ENCODE measurements around the gene TAMM41.

Gene TAMM41

GRCh38 chr3:11850003-11850402, 3.3 kb upstream of the TAMM41 start:
- Histone ChIP-seq H3K4me1 (0 out of 2 replicates have a peak, but pooled peaks cover 3% of the 10 kb centered on the region), H3K9me3 (no peaks in the 10 kb centered on the region), H3K4me3 (ENCODE audit: low read depth, low read length) (no peak overlapping the region), H3K27me3 (no peaks in the 10 kb centered on the region), H3K36me3 (no peaks in the 10 kb centered on the region)
- no peak for DNase-seq
- no peak for TF ChIP-seq CTCF (IDR thresholded peaks at IDR 0.05; ENCODE audit: low read depth, low read length)

GRCh38 chr3:11847607-11848006, 922 bp upstream of the TAMM41 start:
- Histone ChIP-seq H3K4me3 (ENCODE audit: low read depth, low read length) (no peak overlapping the region), H3K9me3 (no peaks in the 10 kb centered on the region), H3K27me3 (no peaks in the 10 kb centered on the region), H3K36me3 (no peaks in the 10 kb centered on the region), H3K4me1 (0 out of 2 replicates have a peak, but pooled peaks cover 3% of the 10 kb centered on the region)
- no peak for DNase-seq
- TF ChIP-seq CTCF (IDR thresholded peaks at IDR 0.05; ENCODE audit: low read depth, low read length): 0 out of 2 replicates have a peak, but pooled peaks have one; percentile 2

GRCh38 chr3:11845651-11846050, 1.0 kb downstream of the TAMM41 start:
- 0 out of 2 replicates have a peak, but pooled peaks cover 3% of the 10 kb centered on the region for H3K4me1 ChIP-seq
- DNase-seq: no peak
- no peak for TF ChIP-seq CTCF (IDR thresholded peaks at IDR 0.05; ENCODE audit: low read depth, low read length)
- peak overlapping the region; percentile 89 for H3K4me3 ChIP-seq (ENCODE audit: low read depth, low read length)
- H3K36me3 ChIP-seq: no peaks in the 10 kb centered on the region
- H3K9me3 ChIP-seq: no peaks in the 10 kb centered on the region
- H3K27me3 ChIP-seq: no peaks in the 10 kb centered on the region

GRCh38 chr3:11844891-11845290, 1.8 kb downstream of the TAMM41 start:
- Histone ChIP-seq H3K4me3 (ENCODE audit: low read depth, low read length) (no peak overlapping the region), H3K9me3 (no peaks in the 10 kb centered on the region), H3K4me1 (0 out of 2 replicates have a peak, but pooled peaks cover 3% of the 10 kb centered on the region), H3K27me3 (no peaks in the 10 kb centered on the region), H3K36me3 (0 out of 2 replicates have a peak, but pooled peaks cover 2% of the 10 kb centered on the region)
- DNase-seq: no peak
- no peak for TF ChIP-seq CTCF (IDR thresholded peaks at IDR 0.05; ENCODE audit: low read depth, low read length)

GRCh38 chr3:11835028-11835639, 11.6 kb downstream of the TAMM41 start:
- Histone ChIP-seq H3K36me3 (no peaks in the 10 kb centered on the region), H3K4me1 (no peaks in the 10 kb centered on the region), H3K27me3 (no peaks in the 10 kb centered on the region), H3K4me3 (ENCODE audit: low read depth, low read length) (no peak overlapping the region), H3K9me3 (no peaks in the 10 kb centered on the region)
- TF ChIP-seq CTCF (IDR thresholded peaks at IDR 0.05; ENCODE audit: low read depth, low read length): peak; percentile 29
- no peak for DNase-seq

Data from BE2C (cell line).